Brain microvascular endothelial cell (primary cell): Measurements from ENCODE around the gene GPR155.

Experiments
- DNase-seq: peaks from one replicate; pipeline ENCODE4 v3.0.0-alpha.2; 2020
- H3K27ac ChIP-seq: fragments of 250-450 bp; sonication (Bioruptor Pico); 2 replicates; pipeline ENCODE4 v1.5.1; 2020; ENCODE audit warnings: mild to moderate bottlenecking, moderate library complexity
- H3K27me3 ChIP-seq: fragments of 250-450 bp; sonication (Bioruptor Pico); replicated peaks from 2 replicates; pipeline ENCODE4 v1.5.1; 2020; ENCODE audit warnings: mild to moderate bottlenecking
- H3K36me3 ChIP-seq: fragments of 250-450 bp; sonication (Bioruptor Pico); replicated peaks from 2 replicates; pipeline ENCODE4 v1.5.1; 2020; ENCODE audit warnings: mild to moderate bottlenecking
- H3K4me3 ChIP-seq: 2 replicates; pipeline ENCODE4 v1.5.1; 2011; ENCODE audit warnings: low read depth, mild to moderate bottlenecking, control low read depth, low read length, moderate library complexity
- in situ Hi-C: cut with HindIII; loops from 2 replicates; pipeline ENCODE4 v1.10.0; 2017; ENCODE audit warnings: low sequenced_read_pairs, low pct_ligation_motif_present
- TF ChIP-seq, protein P1 (sequence below): IDR thresholded peaks from 2 replicates; pipeline ENCODE4 v1.5.1; 2011; ENCODE audit warnings: low read depth, mild to moderate bottlenecking, moderate library complexity, low read length, control low read depth, inconsistent platforms; ENCODE audit errors: missing control alignments

The GPR155 gene

GRCh38 chr2:174385201-174385600, 101.6 kb downstream of the GPR155 start:
- H3K27ac ChIP-seq, result no peak overlapping the region
- peaks cover 7% of the 10 kb centered on the region for H3K36me3 ChIP-seq
- DNase-seq, result no peak
- no peaks in the 10 kb centered on the region for H3K27me3 ChIP-seq
- in situ Hi-C loops, result no loop called here
- TF ChIP-seq, protein P1, sequence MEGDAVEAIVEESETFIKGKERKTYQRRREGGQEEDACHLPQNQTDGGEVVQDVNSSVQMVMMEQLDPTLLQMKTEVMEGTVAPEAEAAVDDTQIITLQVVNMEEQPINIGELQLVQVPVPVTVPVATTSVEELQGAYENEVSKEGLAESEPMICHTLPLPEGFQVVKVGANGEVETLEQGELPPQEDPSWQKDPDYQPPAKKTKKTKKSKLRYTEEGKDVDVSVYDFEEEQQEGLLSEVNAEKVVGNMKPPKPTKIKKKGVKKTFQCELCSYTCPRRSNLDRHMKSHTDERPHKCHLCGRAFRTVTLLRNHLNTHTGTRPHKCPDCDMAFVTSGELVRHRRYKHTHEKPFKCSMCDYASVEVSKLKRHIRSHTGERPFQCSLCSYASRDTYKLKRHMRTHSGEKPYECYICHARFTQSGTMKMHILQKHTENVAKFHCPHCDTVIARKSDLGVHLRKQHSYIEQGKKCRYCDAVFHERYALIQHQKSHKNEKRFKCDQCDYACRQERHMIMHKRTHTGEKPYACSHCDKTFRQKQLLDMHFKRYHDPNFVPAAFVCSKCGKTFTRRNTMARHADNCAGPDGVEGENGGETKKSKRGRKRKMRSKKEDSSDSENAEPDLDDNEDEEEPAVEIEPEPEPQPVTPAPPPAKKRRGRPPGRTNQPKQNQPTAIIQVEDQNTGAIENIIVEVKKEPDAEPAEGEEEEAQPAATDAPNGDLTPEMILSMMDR, result no peak
- no peak overlapping the region for H3K4me3 ChIP-seq

DNA sequence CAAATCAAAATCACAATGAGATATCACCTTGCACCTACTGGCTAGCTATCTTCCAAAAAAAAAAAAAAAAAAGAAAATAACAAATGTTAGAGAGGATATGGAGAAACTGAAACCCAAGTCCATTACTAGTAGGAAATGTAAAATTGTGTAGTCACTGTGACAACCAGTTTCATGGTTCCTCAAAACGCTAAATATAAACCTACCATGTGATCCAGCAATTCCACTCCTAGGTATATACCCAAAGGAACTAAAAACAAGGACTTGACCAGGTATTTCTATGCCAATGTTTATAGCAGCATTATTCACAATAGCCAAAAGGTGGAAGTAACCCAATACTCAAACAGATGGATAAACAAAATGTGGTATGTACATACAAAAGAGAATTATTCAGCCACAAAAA, 103.0 kb downstream of the GPR155 start:
- Histone ChIP-seq H3K27me3 (no peaks in the 10 kb centered on the region), H3K27ac (no peak overlapping the region), H3K36me3 (peaks cover 10% of the 10 kb centered on the region), H3K4me3 (no peak overlapping the region)
- no peak for DNase-seq
- in situ Hi-C loops, result no loop called here
- TF ChIP-seq, protein P1, result no peak
